ENCODE data around the gene RD3L. TPM values are rescaled to one million over a fixed set of nuclear protein-coding genes. Genes with fewer than 3 reads are reported as not detected.

Gene RD3L
- total and polyA plus RNA-seq, 2 experiments from 2014 or later = not detected

DNA sequence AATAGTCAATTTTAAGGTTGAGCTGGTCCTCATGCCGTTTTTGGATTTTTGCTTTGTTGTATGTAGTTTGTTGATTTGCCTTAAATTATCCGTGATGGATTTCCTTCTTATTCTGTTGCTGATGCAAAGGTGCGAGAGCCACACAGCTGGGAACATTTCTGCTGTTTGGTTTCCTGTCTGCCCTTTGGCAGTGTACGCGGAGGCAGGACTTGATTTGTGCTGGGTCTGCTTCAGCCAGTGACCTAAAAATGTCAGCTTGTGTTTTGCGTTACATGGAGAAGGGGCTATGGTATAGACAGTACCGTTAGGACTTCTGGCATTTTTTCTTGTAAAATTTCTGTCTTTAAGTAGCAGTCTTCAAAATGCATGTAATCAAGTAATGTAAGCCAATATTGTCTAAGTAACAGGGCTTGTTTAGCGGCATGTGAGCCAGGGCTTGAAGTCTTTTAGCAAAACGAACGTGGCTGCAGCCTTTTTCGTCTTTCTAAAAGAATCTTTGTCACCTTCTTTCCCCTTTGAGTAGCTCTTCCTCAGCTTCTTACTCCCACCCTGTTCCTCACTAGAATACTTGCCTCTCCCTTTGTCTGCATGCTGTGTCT, 18.2 kb upstream of the RD3L start:
- ATAC-seq (no peak), DNase-seq (ENCODE audit: low spot score) (no peak)
- H3K27me3 ChIP-seq (ENCODE audit: insufficient read depth) = no peaks in the 10 kb centered on the region
- no peak overlapping the region for H3K4me3 Mint-ChIP-seq
- no peaks in the 10 kb centered on the region for H3K9me3 Mint-ChIP-seq
- H3K27me3 Mint-ChIP-seq (ENCODE audit: insufficient read depth, low read depth, poor library complexity) = no peaks in the 10 kb centered on the region
- H3K27ac Mint-ChIP-seq = no peak overlapping the region
- no peaks in the 10 kb centered on the region for H3K36me3 Mint-ChIP-seq (ENCODE audit: low read depth)
- H2AFZ ChIP-seq = peak overlapping the region; percentile 79
- H3K4me2 ChIP-seq = no peak overlapping the region
- H3K79me2 ChIP-seq (replicated peaks; ENCODE audit: insufficient read depth) = no peaks in the 10 kb centered on the region
- H3K36me3 ChIP-seq (ENCODE audit: insufficient read depth) = no peaks in the 10 kb centered on the region
- H3K9me2 ChIP-seq (ENCODE audit: insufficient read depth) = no peaks in the 10 kb centered on the region
- H3F3A ChIP-seq (replicated peaks; ENCODE audit: low read depth) = no peaks in the 10 kb centered on the region
- no peak overlapping the region for H3K4me3 ChIP-seq
- no peak for TF ChIP-seq STAT1 (IDR thresholded peaks at IDR 0.05; ENCODE audit: unreplicated experiment)
- TF ChIP-seq, protein P1, sequence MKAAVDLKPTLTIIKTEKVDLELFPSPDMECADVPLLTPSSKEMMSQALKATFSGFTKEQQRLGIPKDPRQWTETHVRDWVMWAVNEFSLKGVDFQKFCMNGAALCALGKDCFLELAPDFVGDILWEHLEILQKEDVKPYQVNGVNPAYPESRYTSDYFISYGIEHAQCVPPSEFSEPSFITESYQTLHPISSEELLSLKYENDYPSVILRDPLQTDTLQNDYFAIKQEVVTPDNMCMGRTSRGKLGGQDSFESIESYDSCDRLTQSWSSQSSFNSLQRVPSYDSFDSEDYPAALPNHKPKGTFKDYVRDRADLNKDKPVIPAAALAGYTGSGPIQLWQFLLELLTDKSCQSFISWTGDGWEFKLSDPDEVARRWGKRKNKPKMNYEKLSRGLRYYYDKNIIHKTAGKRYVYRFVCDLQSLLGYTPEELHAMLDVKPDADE (IDR thresholded peaks at IDR 0.05) = no peak
- no peak for TF ChIP-seq POLR2AphosphoS5 (IDR thresholded peaks at IDR 0.05; ENCODE audit: low read depth)
- TF ChIP-seq ZNF331 (CRISPR knock-in tag; IDR thresholded peaks at IDR 0.05; ENCODE audit: low read depth) = no peak
- no peak for TF ChIP-seq ZNF462 (CRISPR knock-in tag; IDR thresholded peaks at IDR 0.05)
- TF ChIP-seq, protein P2, sequence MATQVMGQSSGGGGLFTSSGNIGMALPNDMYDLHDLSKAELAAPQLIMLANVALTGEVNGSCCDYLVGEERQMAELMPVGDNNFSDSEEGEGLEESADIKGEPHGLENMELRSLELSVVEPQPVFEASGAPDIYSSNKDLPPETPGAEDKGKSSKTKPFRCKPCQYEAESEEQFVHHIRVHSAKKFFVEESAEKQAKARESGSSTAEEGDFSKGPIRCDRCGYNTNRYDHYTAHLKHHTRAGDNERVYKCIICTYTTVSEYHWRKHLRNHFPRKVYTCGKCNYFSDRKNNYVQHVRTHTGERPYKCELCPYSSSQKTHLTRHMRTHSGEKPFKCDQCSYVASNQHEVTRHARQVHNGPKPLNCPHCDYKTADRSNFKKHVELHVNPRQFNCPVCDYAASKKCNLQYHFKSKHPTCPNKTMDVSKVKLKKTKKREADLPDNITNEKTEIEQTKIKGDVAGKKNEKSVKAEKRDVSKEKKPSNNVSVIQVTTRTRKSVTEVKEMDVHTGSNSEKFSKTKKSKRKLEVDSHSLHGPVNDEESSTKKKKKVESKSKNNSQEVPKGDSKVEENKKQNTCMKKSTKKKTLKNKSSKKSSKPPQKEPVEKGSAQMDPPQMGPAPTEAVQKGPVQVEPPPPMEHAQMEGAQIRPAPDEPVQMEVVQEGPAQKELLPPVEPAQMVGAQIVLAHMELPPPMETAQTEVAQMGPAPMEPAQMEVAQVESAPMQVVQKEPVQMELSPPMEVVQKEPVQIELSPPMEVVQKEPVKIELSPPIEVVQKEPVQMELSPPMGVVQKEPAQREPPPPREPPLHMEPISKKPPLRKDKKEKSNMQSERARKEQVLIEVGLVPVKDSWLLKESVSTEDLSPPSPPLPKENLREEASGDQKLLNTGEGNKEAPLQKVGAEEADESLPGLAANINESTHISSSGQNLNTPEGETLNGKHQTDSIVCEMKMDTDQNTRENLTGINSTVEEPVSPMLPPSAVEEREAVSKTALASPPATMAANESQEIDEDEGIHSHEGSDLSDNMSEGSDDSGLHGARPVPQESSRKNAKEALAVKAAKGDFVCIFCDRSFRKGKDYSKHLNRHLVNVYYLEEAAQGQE (IDR thresholded peaks at IDR 0.05; ENCODE audit: unreplicated experiment) = no peak
- TF ChIP-seq CTCF (conservative IDR thresholded peaks at IDR 0.05; ENCODE audit: low read depth in 2 of 2) = no peak
- TF ChIP-seq EZH2phosphoT487 (IDR thresholded peaks at IDR 0.05; ENCODE audit: unreplicated experiment) = no peak
- TF ChIP-seq ZNF114 (CRISPR knock-in tag; IDR thresholded peaks at IDR 0.05) = no peak
- TF ChIP-seq JUNB (IDR thresholded peaks at IDR 0.05; ENCODE audit: unreplicated experiment) = no peak
- TF ChIP-seq NANOG (IDR thresholded peaks at IDR 0.05; ENCODE audit: borderline replicate concordance) = no peak
- no peak for TF ChIP-seq CREB1 (CRISPR knock-in tag; IDR thresholded peaks at IDR 0.05; ENCODE audit: low read depth)
- TF ChIP-seq EZH2 (IDR thresholded peaks at IDR 0.05; ENCODE audit: low read depth, unreplicated experiment) = no peak
- no peaks in the 10 kb centered on the region for H3K4me1 ChIP-seq (ENCODE audit: insufficient read depth)
- no peak overlapping the region for H3K27ac ChIP-seq (ENCODE audit: low read depth)
- no peaks in the 10 kb centered on the region for H4K20me1 ChIP-seq (replicated peaks; ENCODE audit: insufficient read depth)
- no peaks in the 10 kb centered on the region for H3K4me1 Mint-ChIP-seq

Data from GM23338 (cell line).